GM21515 (cell line): ENCODE data around the gene HCRT.
A peak's percentile ranks its signal among the peaks of the same experiment; 100 is the strongest.
"Not testable (repeated sequence)": the region's sequence is repeated elsewhere in the genome, so short reads cannot be mapped to it uniquely, and the experiment has no call there.

ENCODE experiments used
- ATAC-seq: cut with Tn5 transposase; IDR thresholded peaks from one replicate; pipeline ENCODE4 v1.9.1; 2021; ENCODE audit not compliant: unreplicated experiment

HCRT gene

GRCh38 chr17:42198897-42199296, 13.6 kb upstream of the HCRT start:
- no peak for ATAC-seq

DNA sequence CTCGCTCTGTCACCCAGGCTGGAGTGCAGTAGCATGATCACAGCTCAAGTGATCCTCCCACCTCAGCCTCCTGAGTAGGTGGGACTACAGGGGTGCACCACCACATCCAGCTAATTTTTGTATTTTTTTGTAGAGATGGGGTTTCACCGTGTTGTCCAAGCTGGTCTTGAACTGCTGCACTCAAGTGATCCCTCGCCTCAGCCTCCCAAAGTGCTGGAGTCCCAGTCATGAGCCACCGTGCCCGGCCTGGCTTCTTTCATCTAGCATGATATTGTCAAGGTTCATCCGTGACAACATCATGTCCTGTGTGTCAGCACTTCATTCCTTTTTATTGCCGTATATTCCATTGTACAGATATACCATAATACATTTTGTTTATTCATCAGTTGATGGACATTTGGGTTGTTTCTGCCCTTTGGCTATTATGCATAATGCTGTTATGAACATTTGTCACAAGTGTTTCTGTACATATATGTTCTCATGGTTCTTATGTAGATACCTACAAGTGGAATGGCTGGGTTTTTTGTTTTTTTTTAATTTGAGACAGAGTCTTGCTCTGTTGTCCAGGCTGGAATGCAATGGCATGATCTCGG, 12.4 kb upstream of the HCRT start:
- no peak for ATAC-seq

DNA sequence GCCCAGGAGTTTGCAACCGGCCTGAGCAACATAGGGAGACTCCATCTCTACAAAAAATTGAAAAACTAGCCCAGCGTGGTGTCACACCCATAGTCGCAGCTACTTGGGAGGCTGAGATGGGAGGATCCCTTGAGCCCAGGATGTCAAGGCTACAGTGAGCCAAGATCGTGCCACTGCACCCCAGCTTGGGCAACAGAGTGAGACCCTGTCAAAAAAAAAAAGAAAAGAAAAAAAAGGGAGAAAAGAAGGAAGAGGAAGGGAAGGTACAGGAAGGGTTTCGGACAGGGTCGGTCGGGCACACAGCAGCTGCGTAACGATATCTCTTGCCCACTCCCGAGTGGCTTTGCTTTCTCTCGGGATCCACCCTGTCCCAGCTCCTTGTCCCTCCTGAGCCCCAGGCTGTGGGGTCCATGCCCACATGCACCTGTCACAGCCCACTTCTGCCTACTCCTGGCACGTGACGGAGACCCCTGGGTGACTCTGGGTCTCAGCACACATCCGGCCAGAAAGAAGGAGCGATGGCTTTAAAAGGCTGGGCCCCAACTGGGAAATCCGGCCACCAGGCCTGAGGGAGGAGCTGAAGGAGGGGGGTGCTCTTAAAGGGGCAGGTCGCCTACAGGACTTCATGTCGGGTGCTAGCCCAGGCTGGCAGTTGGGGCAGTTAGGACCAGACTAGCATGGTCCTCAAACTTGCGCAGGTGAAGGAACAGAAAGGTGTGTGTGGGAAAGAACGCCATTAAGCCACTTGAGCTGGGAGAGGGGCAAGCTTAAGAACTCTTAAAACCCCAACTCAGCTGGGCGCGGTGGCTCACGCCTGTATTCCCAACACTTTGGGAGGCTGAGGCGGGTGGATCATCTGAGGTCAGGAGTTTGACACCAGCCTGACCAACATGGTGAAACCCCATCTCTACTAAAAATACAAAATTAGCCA, 9.0 kb upstream of the HCRT start, which contains the start of gene GHDC:
Gene GHDC (minus strand): TSS at position 526 of the 931 bp plus-strand sequence. CDS start 913 bp downstream, outside the sequence.
- peak; percentile 73 for ATAC-seq

- no peak for ATAC-seq
These were observed 8.1 kb upstream of the HCRT start for GRCh38 chr17:42193216-42193968.

DNA sequence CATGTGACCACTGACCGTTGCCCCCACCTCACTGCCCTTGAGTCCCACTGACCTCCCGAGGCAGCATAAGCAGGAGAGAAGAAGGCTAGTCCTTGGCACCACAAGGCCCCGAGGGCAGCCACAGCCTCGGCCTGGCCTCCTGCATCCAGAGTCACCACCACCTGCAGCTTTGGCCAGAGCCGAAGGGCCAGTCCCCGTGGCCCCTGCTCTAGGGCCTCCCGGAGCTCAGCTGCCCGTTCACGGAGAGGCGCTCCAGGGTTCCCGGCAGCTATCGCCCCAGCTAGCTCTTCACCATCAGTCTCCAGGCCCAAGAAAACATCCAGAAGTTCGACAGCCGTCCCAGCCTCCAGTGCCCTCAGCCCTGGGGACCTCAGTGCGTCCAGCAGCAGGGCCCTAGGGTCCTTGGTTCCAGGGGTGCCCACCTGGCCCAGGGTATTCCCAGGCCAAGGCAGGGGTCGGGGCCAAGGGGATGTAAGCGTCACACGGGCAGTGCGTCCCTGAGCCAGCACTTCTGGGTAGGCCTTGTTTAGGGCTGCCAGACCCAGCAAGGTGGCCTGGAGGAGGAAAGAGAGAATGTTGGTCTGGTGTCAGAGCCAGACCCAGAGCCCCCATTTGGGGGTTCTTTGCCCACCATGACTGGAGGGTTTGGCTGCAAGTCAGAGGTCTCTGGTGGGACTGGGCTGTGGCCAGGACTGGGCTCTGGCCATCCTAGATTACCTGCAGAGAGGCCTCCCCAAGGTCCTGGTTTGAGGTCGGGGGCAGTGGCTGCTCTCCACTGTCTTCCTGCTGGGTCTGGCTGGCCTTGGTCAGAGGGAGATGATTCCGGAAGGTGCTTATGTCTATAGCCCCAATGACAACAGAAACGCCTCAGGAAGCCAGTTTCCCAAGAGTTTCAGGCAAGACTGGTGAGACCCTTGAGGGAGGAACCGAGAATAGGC, 7.2 kb upstream of the HCRT start:
- no peak for ATAC-seq

- ATAC-seq: no peak
These were observed 6.0 kb upstream of the HCRT start for GRCh38 chr17:42191275-42191608.

DNA sequence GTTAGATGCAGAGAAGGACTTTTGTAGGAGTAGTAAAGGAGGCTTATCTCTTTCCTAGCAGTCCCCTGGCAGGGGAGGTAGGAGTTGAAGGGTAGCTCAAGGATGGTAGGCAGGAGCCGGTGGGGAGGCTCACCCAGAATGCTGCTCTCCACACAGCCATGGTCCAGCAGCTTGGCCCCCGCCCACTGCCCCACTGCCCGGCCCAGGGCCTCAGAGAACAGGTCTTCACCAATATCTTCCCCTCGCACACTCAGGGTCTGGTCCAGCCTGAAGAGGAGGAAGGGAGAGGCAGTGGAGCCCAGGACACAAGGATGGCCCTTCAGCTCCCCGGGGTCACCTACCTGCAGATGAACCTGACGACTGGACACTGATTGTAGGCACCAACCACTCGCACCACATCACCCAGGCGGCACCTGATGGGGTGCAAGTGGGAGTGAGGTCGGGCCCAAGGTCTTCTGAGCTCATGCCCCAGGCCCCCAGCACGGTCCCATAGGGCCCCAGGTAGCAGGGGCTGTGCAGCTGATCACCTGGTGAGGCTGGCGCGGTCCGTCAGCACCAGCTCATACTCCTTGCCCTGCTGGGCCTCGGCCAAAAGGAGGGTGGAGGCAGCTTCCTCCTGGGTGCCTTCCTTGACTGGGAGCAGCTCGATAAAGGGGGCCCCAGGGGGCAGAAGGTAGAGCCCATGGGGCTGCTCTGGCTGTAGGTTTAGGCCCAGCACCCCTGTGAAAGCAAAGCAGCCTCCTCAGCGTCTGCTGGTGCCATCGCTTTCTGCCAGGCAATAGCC, 5.4 kb upstream of the HCRT start:
- ATAC-seq: no peak

- no peak for ATAC-seq
These were observed 4.4 kb upstream of the HCRT start for GRCh38 chr17:42189651-42189965.

- ATAC-seq: no peak
These were observed 3.7 kb upstream of the HCRT start for GRCh38 chr17:42188749-42189650.

- ATAC-seq: no peak
These were observed 2.6 kb upstream of the HCRT start for GRCh38 chr17:42187833-42188232.

GRCh38 chr17:42186191-42186590, 939 bp upstream of the HCRT start:
- not testable (repeated sequence) for ATAC-seq

DNA sequence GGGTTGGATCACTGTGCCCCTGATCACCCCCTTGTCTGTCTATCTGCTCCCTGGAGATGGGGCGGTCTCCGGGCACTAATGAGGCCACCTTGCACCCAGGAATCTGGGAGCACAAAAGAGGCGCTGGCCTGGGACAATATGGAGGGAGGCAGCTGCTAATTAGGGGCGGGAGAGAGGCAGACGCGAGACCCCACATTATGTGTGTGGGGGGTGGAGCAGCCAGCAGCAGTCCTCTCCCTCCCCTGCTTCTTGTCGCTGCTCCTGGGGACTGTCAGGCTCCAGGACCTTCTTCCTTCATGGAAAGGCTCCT, 324 bp upstream of the HCRT start:
- ATAC-seq: no peak

DNA sequence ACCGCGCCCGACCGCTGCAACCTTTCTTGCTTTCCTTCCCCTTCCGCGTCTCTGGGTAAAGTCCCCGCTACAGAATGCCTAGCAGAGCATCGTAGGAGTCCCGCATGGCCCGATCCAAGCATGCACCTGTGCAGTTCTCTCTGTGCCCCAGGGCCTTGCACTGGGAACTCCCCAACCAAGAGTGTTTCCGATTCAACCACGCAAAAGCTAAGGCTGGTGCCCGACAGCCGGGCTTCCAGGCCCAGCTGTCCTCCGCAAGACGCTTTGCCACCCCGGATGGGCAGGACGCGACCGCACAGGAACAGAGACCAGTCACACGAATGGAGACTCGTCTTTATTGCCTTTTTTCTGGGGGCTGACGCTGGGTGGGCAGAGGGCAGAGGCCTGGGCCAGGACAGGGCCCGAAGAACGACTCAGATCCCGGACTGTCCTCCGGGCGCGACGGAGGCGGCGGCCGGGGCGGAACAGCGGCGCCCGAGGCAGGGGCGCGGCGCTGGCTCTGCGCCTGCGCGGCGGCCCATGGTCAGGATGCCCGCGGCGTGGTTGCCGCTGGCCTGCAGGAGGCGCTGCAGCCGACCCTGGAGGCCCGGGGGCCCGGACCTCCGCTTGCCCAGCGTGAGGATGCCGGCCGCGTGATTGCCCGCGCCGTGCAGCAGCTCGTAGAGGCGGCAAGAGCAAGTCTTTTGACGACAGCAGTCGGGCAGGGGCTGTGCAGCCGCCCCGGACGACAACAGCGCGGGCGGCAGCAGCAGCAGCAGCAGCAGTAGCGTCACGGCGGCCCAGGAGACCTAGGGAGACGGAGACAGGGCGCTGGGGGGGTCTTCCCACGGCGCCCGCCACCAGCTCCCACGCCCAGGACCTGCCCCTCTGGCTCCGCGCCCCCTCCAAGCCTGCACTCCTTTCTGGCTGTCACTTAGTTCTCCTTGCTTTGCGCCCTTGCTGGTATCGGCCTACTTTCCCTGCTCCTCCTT, 1.2 kb downstream of the HCRT start:
- peak; percentile 44 for ATAC-seq

- ATAC-seq: no peak
These were observed 2.1 kb downstream of the HCRT start for GRCh38 chr17:42182927-42183734.

DNA sequence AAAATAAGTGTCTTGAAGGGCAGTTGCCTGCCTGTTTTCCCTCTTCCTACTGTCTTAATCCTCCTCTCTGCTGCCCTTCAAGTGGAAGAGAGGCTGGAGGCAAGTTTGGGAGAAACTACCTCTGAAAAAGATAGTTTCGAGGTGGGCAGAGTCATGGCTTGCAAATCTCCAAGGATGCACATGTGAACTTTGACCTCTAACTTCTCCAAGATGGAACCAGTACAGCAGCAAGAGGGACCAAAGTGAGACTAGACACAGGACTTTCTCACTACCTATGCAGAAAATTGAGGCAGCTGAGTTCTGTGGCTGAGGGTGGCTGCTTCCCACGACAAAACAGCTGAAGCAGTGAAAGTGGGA, 3.4 kb downstream of the HCRT start:
- no peak for ATAC-seq

DNA sequence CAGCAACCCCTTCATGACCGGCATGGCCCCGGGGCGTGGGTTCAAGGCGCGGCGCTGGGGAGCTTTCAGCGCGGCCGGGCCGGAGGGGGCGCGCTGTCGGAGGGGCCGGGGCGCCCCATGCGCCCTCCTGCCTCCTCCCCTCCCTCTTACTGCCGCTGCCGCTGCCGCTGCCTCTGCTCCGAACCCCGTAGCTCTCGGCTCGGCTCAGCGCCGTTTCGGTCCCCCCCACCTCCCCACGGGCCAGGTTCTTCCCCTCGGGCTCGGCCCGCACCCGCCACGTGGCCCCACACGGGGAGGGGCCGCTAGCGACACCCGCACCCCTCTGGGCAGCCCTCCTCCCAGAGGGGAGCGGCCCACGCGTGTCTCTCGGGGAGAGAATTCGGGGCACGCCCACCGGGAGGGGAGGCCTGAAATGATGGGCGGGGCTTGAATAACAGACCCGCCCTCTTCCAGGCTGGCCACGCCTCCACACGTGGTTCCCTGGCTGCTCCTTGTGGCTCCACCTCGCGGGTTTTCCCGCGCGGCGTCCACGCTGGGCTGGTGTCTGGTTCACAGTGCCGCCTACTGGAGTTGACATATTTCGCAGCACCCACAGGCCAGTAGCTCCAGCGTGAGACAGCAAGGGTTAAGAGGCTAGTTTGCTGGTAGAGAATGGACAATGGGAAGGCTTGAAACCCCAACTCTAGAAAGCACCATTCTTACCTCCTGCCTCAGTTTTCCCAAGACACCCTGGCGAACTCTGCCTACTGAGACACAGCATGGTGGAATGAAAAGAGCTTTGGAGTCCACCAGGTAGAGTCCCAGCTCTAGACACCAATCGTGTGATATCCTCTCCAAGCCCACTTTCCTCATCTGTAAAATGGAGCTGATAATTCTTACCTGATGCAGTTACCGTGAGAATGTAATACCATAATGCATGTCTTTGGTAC, 4.1 kb downstream of the HCRT start, which contains the start of gene KCNH4:
Gene KCNH4 (minus strand): TSS at position 221 of the 929 bp plus-strand sequence. CDS start 197 bp downstream, at position 24.
- no peak for ATAC-seq
